ENCODE data around the gene LY6G6F.

GRCh38 chr6:31715022-31715958 lies 8.6 kb downstream of the LY6G6F start, which contains the start of gene LY6G6D:
- no peak for TF ChIP-seq CTCF (IDR thresholded peaks at IDR 0.05; ENCODE audit: insufficient read depth, low read depth, low read length)
- TF ChIP-seq EZH2 (IDR thresholded peaks at IDR 0.05; ENCODE audit: insufficient read depth, low read length) = no peak

Measured in astrocyte (in vitro differentiated cells and primary cell).